GM19438 (cell line): ENCODE results near the gene SYNE1.
"Not testable (repeated sequence)": the region's sequence is repeated elsewhere in the genome, so short reads cannot be mapped to it uniquely, and the experiment has no call there.

Experiments
- ATAC-seq: cut with Tn5 transposase; IDR thresholded peaks from one replicate; pipeline ENCODE4 v1.9.1; 2021; ENCODE audit warnings: low read depth; ENCODE audit not compliant: unreplicated experiment

SYNE1 gene

DNA sequence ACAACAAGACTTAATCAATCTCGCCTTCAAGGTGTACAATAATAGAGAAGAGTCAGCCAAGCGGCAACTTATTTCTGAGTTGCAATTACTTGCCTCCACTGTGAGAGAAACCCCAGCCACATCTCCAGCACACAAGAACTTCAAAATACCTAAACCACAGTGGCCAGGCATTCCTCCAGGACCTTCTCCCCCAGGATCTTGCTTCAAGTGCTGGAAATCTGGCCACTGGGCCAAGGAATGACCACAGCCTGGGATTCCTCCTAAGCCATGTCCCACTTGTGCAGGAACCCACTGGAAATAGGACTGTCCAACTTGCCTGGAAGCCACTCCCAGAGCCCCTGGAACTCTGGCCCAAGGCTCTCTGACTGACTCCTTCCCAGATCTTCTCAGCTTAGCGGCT is 144.9 kb downstream of the SYNE1 start:
- not testable (repeated sequence) for ATAC-seq

- ATAC-seq, result not testable (repeated sequence)
Observed at GRCh38 chr6:152491501-152491900, 145.7 kb downstream of the SYNE1 start.

GRCh38 chr6:152490971-152491378 is 146.2 kb downstream of the SYNE1 start:
- ATAC-seq, result not testable (repeated sequence)

DNA sequence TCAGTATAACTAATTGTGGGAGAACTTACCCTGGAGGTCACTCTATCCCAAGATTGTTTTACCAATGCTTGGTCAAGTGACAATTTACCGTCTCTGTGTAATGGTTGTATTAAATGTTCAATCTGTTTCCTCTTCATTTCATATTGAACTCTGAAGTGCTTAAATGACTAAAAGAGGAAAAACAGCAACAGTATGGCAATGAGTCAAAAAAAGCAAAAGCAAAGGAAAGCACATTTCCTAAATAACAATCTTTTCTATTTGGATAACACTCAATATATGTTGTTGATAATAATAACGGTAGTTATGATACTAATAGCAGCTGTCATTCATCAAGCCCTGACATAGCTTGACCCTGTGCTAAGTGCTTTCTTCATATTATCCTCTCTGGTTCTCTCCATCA is 152.4 kb downstream of the SYNE1 start:
- ATAC-seq, result no peak

GRCh38 chr6:152482289-152482688 is 154.9 kb downstream of the SYNE1 start:
- ATAC-seq, result no peak

- no peak for ATAC-seq
Observed at GRCh38 chr6:152478377-152479010, 158.7 kb downstream of the SYNE1 start.

DNA sequence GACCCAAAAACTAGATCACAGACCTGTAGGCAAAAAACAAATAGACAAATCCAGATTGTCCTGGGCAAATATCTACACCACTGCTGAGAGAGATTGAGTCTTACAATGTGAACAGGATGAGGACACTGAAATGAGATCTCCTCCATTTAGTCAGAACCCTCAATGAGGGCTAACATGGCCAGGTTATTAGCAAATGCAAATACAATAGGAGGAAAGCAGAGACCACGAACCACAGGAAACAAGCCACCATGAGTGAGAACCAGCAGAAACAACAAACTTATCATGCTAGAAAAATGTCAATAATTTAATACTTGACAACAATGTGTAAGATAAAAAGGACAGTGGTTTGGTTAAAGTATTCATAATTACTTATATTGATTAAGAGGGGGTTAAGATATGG is 162.8 kb downstream of the SYNE1 start:
- ATAC-seq, result no peak

GRCh38 chr6:152472325-152472724 is 164.8 kb downstream of the SYNE1 start:
- ATAC-seq, result no peak

- ATAC-seq, result no peak
Observed at GRCh38 chr6:152471456-152472265, 165.5 kb downstream of the SYNE1 start.

DNA sequence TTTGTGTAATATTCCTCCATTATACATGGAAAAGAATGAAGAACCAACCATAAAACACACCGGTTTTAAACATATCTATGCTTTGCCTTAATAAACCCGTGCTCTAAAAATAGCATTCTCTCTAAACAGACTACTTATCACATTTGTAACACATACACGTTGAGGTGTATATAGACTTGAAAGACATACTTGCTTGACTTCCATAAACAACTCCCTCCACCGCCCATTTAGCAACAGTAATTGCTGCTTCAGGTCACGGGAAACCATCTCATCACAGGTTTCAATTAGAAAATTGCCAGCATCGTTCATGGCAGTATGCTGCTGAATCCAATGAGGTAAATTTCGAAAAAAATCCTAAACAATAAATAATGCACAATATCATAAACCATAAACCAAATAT is 174.0 kb downstream of the SYNE1 start:
- ATAC-seq, result no peak

GRCh38 chr6:152462716-152463115 is 174.4 kb downstream of the SYNE1 start:
- no peak for ATAC-seq

DNA sequence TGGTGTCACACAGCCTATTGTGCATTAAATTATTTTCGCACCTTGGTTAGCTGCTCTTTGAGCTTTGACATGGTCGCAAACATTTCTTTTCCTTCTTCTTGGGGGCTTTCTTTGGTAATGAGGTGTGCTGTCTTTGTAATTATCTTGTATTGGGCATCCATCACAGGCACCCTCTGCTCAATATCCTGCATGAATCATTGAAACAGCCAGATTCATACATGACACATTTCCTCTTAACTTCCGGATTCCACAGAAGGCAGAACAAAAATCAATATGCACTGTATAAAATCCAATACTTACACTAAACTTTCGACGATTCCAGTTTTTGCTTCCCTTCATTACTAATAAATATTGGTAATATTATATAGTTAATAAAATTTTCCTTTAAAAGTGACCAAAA is 175.6 kb downstream of the SYNE1 start:
- ATAC-seq, result no peak

GRCh38 chr6:152458648-152459644 is 178.2 kb downstream of the SYNE1 start:
- no peak for ATAC-seq

DNA sequence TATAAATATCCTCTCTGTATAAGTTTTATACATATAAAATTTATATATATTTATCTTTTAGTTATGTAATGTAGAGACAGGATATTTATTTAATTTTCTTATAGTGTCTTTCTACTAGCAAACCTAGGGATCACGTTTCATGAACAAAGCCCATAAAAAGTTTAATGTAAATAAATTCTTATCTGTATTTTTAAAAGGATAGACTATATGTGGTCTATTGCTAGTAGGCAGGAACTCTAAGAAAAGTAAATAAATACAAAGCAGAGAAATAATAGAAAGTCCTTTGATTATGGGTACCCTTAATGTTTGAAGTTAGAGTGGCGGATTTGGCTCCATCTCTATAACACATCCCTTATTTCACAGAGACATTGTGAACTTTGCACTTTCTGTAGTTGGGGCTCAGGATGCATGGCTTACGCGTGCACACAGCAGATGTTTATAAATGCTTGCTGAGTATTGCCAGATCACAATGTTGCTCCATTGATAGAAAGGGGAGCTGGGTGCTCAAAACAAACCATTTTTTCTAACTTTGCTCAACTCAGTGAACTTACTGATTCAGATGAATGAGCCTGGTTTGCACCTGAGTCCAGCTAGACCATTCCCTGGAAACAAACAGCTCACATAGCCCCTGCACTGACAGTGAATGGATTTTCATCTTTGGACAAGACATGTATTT is 179.1 kb downstream of the SYNE1 start:
- no peak for ATAC-seq

DNA sequence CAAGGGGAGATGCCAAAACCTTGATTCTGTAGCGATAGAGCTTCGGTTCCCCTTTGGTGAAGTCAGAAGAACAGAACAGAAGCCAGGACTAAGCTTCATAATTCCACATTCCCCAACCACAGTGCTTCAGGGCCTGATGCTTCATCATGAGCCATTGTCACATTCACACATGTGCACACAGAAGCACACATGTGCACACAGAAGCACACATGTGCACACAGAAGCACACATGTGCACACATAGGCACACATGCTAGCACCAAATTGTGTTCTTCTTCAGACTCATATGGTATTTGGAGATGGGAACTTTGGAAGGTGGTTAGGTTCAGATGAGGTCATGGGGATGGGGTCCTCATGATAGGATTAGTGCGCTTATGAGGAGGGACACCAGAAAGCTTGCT is 183.2 kb downstream of the SYNE1 start:
- ATAC-seq, result no peak

- ATAC-seq, result no peak
Observed at GRCh38 chr6:152453421-152453820, 183.7 kb downstream of the SYNE1 start.

- no peak for ATAC-seq
Observed at GRCh38 chr6:152452639-152453038, 184.5 kb downstream of the SYNE1 start.

GRCh38 chr6:152450519-152450918 is 186.6 kb downstream of the SYNE1 start:
- no peak for ATAC-seq

- ATAC-seq, result no peak
Observed at GRCh38 chr6:152441902-152442301, 195.3 kb downstream of the SYNE1 start.

DNA sequence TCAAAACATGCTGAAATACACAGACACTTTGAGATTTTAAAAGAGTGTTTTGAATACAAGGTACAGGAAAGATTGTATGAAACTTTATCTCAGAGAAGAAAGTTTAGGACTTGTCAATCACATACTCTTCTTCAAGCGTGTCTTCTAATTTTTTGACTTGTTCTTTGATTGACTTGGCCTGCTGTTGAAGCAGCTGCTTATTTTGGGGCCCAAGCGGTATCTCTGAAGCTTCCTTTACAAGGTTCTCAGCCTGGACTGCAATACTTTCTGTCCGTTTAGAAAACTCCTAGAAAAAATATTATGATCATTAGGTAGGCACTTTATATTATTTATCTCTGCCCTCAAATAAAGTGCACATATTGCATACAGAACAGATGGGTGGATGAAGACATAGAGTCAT is 201.3 kb downstream of the SYNE1 start:
- ATAC-seq, result no peak
